CD14-positive monocyte (primary cell): ENCODE results near the gene SGMS1. TPM values are rescaled to one million over a fixed set of nuclear protein-coding genes. Genes with fewer than 3 reads are reported as not detected.

Source experiments
- DNase-seq, 3 donors: peaks; one replicate each; pipeline ENCODE4 v3.0.0-alpha.2; 2011 to 2022
- H2AFZ ChIP-seq: 2 replicates; pipeline ENCODE4 v1.6.0; 2012; ENCODE audit warnings: mild to moderate bottlenecking, low read depth, low read length, inconsistent platforms; ENCODE audit not compliant: insufficient read depth, poor library complexity, severe bottlenecking
- H3K27ac ChIP-seq, 2 donors: 1 replicate in 1 of 2; 2 replicates in 1 of 2; pipeline ENCODE4 v1.5.1; 2012 to 2013; ENCODE audit warnings: low read length in 2 of 2, control low read depth in 1 of 2, inconsistent platforms in 1 of 2, low read depth in 1 of 2, mild to moderate bottlenecking in 1 of 2
- H3K27me3 ChIP-seq, 2 donors: one replicate each; pipeline versions ENCODE4 v1.6.0 to v1.6.1; 2011 to 2013; ENCODE audit warnings: low read length in 2 of 2; ENCODE audit not compliant: control insufficient read depth in 2 of 2, insufficient read depth in 2 of 2
- H3K36me3 ChIP-seq, 2 donors: replicated peaks in 1 of 2; 1 replicate in 1 of 2; 2 replicates in 1 of 2; pipeline versions ENCODE4 v1.5.1 to v1.6.1; 2012 to 2013; ENCODE audit warnings: low read length in 2 of 2, control low read depth in 1 of 2, inconsistent platforms in 1 of 2, mild to moderate bottlenecking in 1 of 2; ENCODE audit not compliant: insufficient read depth in 2 of 2, control insufficient read depth in 1 of 2
- H3K4me1 ChIP-seq, 2 donors: 1 replicate in 1 of 2; 2 replicates in 1 of 2; pipeline versions ENCODE4 v1.5.1 to v1.6.1; 2012 to 2013; ENCODE audit warnings: low read length in 2 of 2, control low read depth in 1 of 2, inconsistent platforms in 1 of 2, mild to moderate bottlenecking in 1 of 2, moderate library complexity in 1 of 2; ENCODE audit not compliant: insufficient read depth in 2 of 2, control insufficient read depth in 1 of 2
- H3K4me2 ChIP-seq: replicated peaks from 2 replicates; pipeline ENCODE3; 2012; ENCODE audit warnings: low read length, moderate library complexity, mild to moderate bottlenecking; ENCODE audit not compliant: poor library complexity, severe bottlenecking; ENCODE audit errors: extremely low read depth
- H3K4me3 ChIP-seq, 3 experiments: fragments of 200-600 bp in 1 of 3; sonication (generic) in 1 of 3; replicated peaks in 1 of 3; 1 replicate in 2 of 3; 2 replicates in 1 of 3; pipeline ENCODE4 v1.5.1; 2011 to 2013; ENCODE audit warnings: low read length in 3 of 3, mild to moderate bottlenecking in 3 of 3, control low read depth in 2 of 3, low read depth in 2 of 3, inconsistent platforms in 1 of 3, moderate library complexity in 1 of 3
- H3K79me2 ChIP-seq: 2 replicates; pipeline ENCODE4 v1.6.0; 2012; ENCODE audit warnings: mild to moderate bottlenecking, control low read depth, inconsistent platforms, low read length, moderate library complexity; ENCODE audit not compliant: insufficient read depth
- H3K9ac ChIP-seq: 2 replicates; pipeline ENCODE4 v1.6.0; 2017; ENCODE audit warnings: low read length, mild to moderate bottlenecking; ENCODE audit not compliant: insufficient read depth, poor library complexity, severe bottlenecking
- H3K9me3 ChIP-seq, 2 donors: replicated peaks in 1 of 2; 1 replicate in 1 of 2; 2 replicates in 1 of 2; pipeline versions ENCODE4 v1.5.1 to v1.6.1; 2012 to 2013; ENCODE audit warnings: low read length in 2 of 2, control low read depth in 1 of 2; ENCODE audit not compliant: control insufficient read depth in 1 of 2, insufficient read depth in 1 of 2
- H4K20me1 ChIP-seq: 2 replicates; pipeline ENCODE4 v1.6.0; 2012; ENCODE audit warnings: mild to moderate bottlenecking, low read length, control low read depth, moderate library complexity; ENCODE audit not compliant: insufficient read depth
- H3K27ac Mint-ChIP-seq, 7 donors: one replicate each; pipeline ENCODE4 v1.8.0; 2020; ENCODE audit warnings: mild to moderate bottlenecking in 7 of 7, mixed read lengths in 7 of 7, moderate library complexity in 6 of 7, inconsistent platforms in 2 of 7
- H3K27me3 Mint-ChIP-seq, 3 donors: one replicate each; pipeline ENCODE4 v1.8.0; 2021 to 2022; ENCODE audit warnings: low read depth in 3 of 3, mild to moderate bottlenecking in 3 of 3, mixed read lengths in 3 of 3, moderate library complexity in 3 of 3, inconsistent platforms in 1 of 3
- H3K36me3 Mint-ChIP-seq, 2 donors: one replicate each; pipeline ENCODE4 v1.8.0; 2020; ENCODE audit warnings: mixed read lengths in 2 of 2, inconsistent platforms in 1 of 2, mild to moderate bottlenecking in 1 of 2
- H3K4me1 Mint-ChIP-seq: one replicate; pipeline ENCODE4 v1.8.0; 2020; ENCODE audit warnings: mild to moderate bottlenecking, mixed read lengths
- H3K4me3 Mint-ChIP-seq, 2 donors: one replicate each; pipeline ENCODE4 v1.8.0; 2020; ENCODE audit warnings: mild to moderate bottlenecking in 2 of 2, mixed read lengths in 2 of 2, moderate library complexity in 1 of 2
- H3K9me3 Mint-ChIP-seq, 7 donors: one replicate each; pipeline ENCODE4 v1.8.0; 2020 to 2022; ENCODE audit warnings: mixed read lengths in 7 of 7, mild to moderate bottlenecking in 6 of 7, moderate library complexity in 6 of 7, inconsistent platforms in 2 of 7
- WGBS: methylation state at CpG from one replicate; pipeline ENCODE4 v1.1.5; 2013; ENCODE audit warnings: missing lambda C conversion rate; ENCODE audit not compliant: insufficient coverage; 5-methylcytosine and 5-hydroxymethylcytosine counted together
- intact Hi-C, 2 donors: fragments of 100-400 bp; cut with micrococcal nuclease; formaldehyde crosslinking; loops; one replicate each; pipeline versions ENCODE4 v1.15.0 to v1.15.1; 2023
- polyA plus RNA-seq, 3 donors: library from polyadenylated mRNA; depleted of rRNA in 1 of 3; unstranded in 2 of 3; stranded (reverse) in 1 of 3; fragments of 300-500 nt in 2 of 3; fragments of >200 nt in 1 of 3; fragmentation: Illumina TruSeq in 2 of 3; gene quantifications; 1 replicate in 2 of 3; 2 replicates in 1 of 3; pipeline ENCODE4 v1.2.3, GENCODE V29; 2012 to 2021
- TF ChIP-seq, protein P1 (sequence below): fragments of 200-600 bp; IDR thresholded peaks from one replicate; pipeline ENCODE4 v1.8.0; 2022; ENCODE audit warnings: antibody characterized with exemption, mild to moderate bottlenecking

The SGMS1 gene
- polyA plus RNA-seq, 3 donors = 19.5 to 20.6 (median 20.4) TPM

DNA sequence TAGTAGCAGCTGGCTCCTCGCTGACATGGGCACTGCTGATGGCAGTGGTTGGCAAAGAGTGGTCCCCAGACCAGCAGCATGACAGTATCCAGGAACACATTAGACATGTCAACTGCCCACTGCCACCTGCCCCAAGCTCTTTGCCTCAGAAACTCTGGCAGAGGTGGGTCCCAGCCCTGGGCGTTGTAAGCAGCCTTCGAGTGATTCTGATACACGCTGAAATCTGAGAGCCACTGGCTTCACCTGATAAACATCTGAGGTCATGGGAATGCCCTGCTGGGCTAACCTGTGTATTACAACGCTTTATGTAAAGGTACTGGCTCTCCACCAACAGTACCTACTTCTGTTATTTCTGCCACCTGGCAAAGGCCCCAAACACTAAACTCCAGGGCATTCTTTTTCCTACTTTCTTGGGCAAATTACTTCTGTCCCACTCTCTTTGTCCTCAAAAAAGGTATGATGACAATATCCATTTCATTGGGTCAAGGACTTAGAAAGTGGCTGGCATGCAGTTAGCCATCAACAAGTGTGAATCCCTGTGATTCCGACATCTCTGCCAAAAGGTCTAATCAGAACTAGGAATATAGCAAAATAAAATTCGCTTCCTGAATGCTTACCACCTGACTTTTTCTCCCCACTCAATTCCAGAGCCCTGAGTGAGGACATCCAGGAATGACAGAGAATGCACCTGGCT is 9.2 kb downstream of the SGMS1 start:
- Histone ChIP-seq H3K79me2 (peaks cover 60% of the 10 kb centered on the region), H3K9me3 (no peaks in the 10 kb centered on the region), H3K4me1 (no peaks in the 10 kb centered on the region), H3K27ac (no peak overlapping the region), H3K9ac (no peak overlapping the region), H4K20me1 (peaks cover 91% of the 10 kb centered on the region), H3K36me3 (no peaks in the 10 kb centered on the region), H3K27me3 (no peaks in the 10 kb centered on the region), H2AFZ (no peak overlapping the region), H3K4me3 (no peak overlapping the region), H3K4me2 (no peak overlapping the region)
- TF ChIP-seq, protein P1, sequence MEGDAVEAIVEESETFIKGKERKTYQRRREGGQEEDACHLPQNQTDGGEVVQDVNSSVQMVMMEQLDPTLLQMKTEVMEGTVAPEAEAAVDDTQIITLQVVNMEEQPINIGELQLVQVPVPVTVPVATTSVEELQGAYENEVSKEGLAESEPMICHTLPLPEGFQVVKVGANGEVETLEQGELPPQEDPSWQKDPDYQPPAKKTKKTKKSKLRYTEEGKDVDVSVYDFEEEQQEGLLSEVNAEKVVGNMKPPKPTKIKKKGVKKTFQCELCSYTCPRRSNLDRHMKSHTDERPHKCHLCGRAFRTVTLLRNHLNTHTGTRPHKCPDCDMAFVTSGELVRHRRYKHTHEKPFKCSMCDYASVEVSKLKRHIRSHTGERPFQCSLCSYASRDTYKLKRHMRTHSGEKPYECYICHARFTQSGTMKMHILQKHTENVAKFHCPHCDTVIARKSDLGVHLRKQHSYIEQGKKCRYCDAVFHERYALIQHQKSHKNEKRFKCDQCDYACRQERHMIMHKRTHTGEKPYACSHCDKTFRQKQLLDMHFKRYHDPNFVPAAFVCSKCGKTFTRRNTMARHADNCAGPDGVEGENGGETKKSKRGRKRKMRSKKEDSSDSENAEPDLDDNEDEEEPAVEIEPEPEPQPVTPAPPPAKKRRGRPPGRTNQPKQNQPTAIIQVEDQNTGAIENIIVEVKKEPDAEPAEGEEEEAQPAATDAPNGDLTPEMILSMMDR = peak; percentile 17
- H3K4me3 Mint-ChIP-seq = no peak overlapping the region
- H3K4me1 Mint-ChIP-seq = peaks cover 30% of the 10 kb centered on the region
- peaks cover 0 to 2% (median 0%) of the 10 kb centered on the region in 3 donors for H3K27me3 Mint-ChIP-seq
- H3K9me3 Mint-ChIP-seq = no peaks in the 10 kb centered on the region
- WGBS = 93% methylated on average over 7 of the region's 7 CpGs
- intact Hi-C loops = no loop called here
- H3K36me3 Mint-ChIP-seq = peaks cover 0 to 4% of the 10 kb centered on the region in 2 donors
- H3K27ac Mint-ChIP-seq = no peak overlapping the region
- DNase-seq = no peak

DNA sequence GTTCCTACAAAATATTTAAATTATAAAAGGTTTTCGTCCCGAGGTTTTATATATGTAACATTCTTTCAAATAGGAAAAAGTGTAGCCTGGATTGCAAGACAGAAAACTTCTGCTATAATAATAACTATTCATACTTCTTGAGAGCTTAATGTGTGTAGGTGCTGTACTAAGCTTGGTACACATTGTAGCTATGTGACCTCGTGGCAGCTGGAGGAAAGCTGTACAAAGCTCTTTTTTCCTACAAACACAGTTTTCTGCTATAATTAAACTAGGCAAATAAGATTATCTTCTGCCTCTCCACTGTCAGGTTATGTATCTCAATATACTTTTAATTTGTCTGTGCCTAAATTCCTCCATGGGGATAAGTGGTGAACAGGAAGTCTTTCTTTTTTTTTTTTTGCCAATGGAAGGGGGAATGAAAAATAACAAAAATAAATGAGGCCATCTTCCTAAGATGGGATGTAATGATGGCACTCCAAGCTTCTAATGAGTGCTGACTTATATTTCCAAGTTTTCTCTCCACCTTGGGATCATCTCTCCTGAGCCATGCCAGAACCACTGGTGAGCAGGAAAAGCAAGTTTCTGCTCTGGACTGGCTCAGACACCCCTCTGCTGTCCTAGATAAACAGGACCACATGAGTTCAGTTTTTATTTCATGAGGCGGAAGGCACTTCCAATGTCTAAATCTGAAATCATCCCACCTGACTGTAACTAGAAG is 9.9 kb downstream of the SGMS1 start:
- no peak overlapping the region for H3K27ac Mint-ChIP-seq
- Histone ChIP-seq H3K27ac (no peak overlapping the region), H3K4me2 (no peak overlapping the region), H3K9me3 (no peaks in the 10 kb centered on the region), H3K4me3 (no peak overlapping the region), H2AFZ (no peak overlapping the region), H3K36me3 (no peaks in the 10 kb centered on the region), H3K9ac (no peak overlapping the region), H4K20me1 (peaks cover 90% of the 10 kb centered on the region), H3K27me3 (no peaks in the 10 kb centered on the region), H3K4me1 (no peaks in the 10 kb centered on the region), H3K79me2 (peaks cover 56% of the 10 kb centered on the region)
- H3K4me1 Mint-ChIP-seq = peaks cover 24% of the 10 kb centered on the region
- 100% methylated on average over 1 of the region's 4 CpGs for WGBS
- H3K27me3 Mint-ChIP-seq = peaks cover 0 to 2% (median 0%) of the 10 kb centered on the region in 3 donors
- H3K4me3 Mint-ChIP-seq = no peak overlapping the region
- intact Hi-C loops = no loop called here
- no peaks in the 10 kb centered on the region for H3K9me3 Mint-ChIP-seq
- no peaks in the 10 kb centered on the region for H3K36me3 Mint-ChIP-seq
- no peak for DNase-seq
- TF ChIP-seq, protein P1 = no peak
